ENCODE results near the gene DSCAM. TPM values are rescaled to one million over a fixed set of nuclear protein-coding genes. Genes with fewer than 3 reads are reported as not detected.

The DSCAM gene
- total RNA-seq, 1 experiment from 2014 or later: 0.13 TPM

- TF ChIP-seq, protein P1, sequence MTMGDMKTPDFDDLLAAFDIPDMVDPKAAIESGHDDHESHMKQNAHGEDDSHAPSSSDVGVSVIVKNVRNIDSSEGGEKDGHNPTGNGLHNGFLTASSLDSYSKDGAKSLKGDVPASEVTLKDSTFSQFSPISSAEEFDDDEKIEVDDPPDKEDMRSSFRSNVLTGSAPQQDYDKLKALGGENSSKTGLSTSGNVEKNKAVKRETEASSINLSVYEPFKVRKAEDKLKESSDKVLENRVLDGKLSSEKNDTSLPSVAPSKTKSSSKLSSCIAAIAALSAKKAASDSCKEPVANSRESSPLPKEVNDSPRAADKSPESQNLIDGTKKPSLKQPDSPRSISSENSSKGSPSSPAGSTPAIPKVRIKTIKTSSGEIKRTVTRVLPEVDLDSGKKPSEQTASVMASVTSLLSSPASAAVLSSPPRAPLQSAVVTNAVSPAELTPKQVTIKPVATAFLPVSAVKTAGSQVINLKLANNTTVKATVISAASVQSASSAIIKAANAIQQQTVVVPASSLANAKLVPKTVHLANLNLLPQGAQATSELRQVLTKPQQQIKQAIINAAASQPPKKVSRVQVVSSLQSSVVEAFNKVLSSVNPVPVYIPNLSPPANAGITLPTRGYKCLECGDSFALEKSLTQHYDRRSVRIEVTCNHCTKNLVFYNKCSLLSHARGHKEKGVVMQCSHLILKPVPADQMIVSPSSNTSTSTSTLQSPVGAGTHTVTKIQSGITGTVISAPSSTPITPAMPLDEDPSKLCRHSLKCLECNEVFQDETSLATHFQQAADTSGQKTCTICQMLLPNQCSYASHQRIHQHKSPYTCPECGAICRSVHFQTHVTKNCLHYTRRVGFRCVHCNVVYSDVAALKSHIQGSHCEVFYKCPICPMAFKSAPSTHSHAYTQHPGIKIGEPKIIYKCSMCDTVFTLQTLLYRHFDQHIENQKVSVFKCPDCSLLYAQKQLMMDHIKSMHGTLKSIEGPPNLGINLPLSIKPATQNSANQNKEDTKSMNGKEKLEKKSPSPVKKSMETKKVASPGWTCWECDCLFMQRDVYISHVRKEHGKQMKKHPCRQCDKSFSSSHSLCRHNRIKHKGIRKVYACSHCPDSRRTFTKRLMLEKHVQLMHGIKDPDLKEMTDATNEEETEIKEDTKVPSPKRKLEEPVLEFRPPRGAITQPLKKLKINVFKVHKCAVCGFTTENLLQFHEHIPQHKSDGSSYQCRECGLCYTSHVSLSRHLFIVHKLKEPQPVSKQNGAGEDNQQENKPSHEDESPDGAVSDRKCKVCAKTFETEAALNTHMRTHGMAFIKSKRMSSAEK (CRISPR knock-in tag; IDR thresholded peaks at IDR 0.05; ENCODE audit: borderline replicate concordance): no peak
- TF ChIP-seq ZNF317 (CRISPR knock-in tag; IDR thresholded peaks at IDR 0.05; ENCODE audit: borderline replicate concordance, low read depth) (no peak), GTF2I (CRISPR knock-in tag; conservative IDR thresholded peaks at IDR 0.05) (no peak), ZNF263 (CRISPR knock-in tag; IDR thresholded peaks at IDR 0.05; ENCODE audit: low read depth) (no peak), RELA (CRISPR knock-in tag; IDR thresholded peaks at IDR 0.05; ENCODE audit: borderline replicate concordance) (no peak), PRRX2 (CRISPR knock-in tag; IDR thresholded peaks at IDR 0.05) (no peak), CREM (CRISPR knock-in tag; IDR thresholded peaks at IDR 0.05) (no peak), JAZF1 (CRISPR knock-in tag; IDR thresholded peaks at IDR 0.05) (no peak)
Observed at GRCh38 chr21:40284409-40284808, 562.5 kb downstream of the DSCAM start (continued).

DNA sequence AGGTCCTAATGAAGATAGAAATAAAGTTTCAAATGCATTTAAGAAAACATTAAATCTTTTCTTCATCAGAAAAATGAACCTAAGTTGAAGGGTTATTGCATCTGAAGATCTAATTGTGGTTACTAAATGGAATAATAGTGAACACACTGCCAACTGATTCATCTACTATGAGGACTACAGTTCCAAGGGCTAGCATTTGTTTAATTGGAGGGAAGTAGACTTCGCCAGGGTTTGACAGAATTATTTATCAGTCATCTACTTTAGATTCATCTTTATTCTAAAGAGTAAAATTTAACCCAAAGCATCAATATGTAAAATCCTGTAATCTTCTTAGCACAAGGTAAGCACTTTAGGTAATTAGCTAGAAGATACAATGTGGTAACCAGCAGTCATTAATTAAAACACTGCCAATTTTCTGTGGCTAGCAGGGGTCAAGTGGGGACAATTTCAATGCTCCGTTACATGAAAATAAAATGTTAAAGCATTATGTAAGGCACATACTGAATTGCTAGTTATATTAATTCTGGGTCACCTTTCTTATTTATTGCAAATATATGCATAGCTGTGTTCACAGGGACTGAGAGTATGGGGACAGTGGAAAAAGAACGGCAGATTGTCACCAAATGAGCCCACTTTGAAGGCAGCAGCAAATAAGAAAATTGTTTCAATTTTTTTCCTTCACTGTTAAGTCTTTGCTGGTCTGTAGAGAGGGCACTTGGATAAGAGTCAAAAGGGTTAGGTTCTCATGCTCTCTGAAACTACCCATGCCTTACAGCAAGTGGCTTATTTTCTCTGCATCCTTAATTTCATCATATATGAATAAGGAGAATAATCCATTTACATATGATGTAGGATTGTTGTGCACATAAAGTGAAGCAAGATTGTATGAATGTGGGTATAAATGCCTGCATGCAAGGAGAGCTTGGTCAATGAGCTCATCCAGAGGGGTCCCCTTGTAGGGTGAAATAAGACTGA, 563.8 kb downstream of the DSCAM start:
- H3K27ac Mint-ChIP-seq: no peak overlapping the region
- DNase-seq (ENCODE audit: low spot score): no peak
- no peak overlapping the region for H3K4me3 Mint-ChIP-seq
- no peaks in the 10 kb centered on the region for H3K27me3 Mint-ChIP-seq (ENCODE audit: low read depth)
- H3K4me1 Mint-ChIP-seq: peaks cover 5% of the 10 kb centered on the region; the same call in 1 of the 2 replicates
- peaks cover 25% of the 10 kb centered on the region for H3K9me3 Mint-ChIP-seq
- no peak for ATAC-seq
- ChIA-PET CTCF (interaction anchor here (1.0 kb wide), 1 partner anchor 12 kb away, joined by 3 read pairs; no protein-coding TSS in a partner anchor), POLR2A (no interaction called here)
- H3K36me3 Mint-ChIP-seq: peaks cover 15% of the 10 kb centered on the region
- TF ChIP-seq ATF6 (CRISPR knock-in tag; IDR thresholded peaks at IDR 0.05) (no peak), NR1H2 (CRISPR knock-in tag; IDR thresholded peaks at IDR 0.05) (no peak), HMGXB4 (CRISPR knock-in tag; IDR thresholded peaks at IDR 0.05) (no peak), ZNF425 (CRISPR knock-in tag; conservative IDR thresholded peaks at IDR 0.05) (no peak), JAZF1 (CRISPR knock-in tag; IDR thresholded peaks at IDR 0.05) (no peak), MXD4 (CRISPR knock-in tag; IDR thresholded peaks at IDR 0.05; ENCODE audit: borderline replicate concordance) (no peak), ZNF232 (CRISPR knock-in tag; IDR thresholded peaks at IDR 0.05) (no peak), TEAD1 (CRISPR knock-in tag; IDR thresholded peaks at IDR 0.05) (no peak), ZNF138 (CRISPR knock-in tag; conservative IDR thresholded peaks at IDR 0.05) (no peak), MAX (CRISPR knock-in tag; IDR thresholded peaks at IDR 0.05) (no peak), SOX15 (CRISPR knock-in tag; IDR thresholded peaks at IDR 0.05) (no peak), ZNF281 (CRISPR knock-in tag; IDR thresholded peaks at IDR 0.05) (no peak)
